HFFc6 (cell line): ENCODE data around the gene CDC42BPA. TPM values are rescaled to one million over a fixed set of nuclear protein-coding genes. Genes with fewer than 3 reads are reported as not detected.
A peak's percentile ranks its signal among the peaks of the same experiment; 100 is the strongest.
"Not testable (repeated sequence)": the region's sequence is repeated elsewhere in the genome, so short reads cannot be mapped to it uniquely, and the experiment has no call there.

Source experiments
- DNase-seq: peaks from one replicate; pipeline ENCODE4 v3.0.0-alpha.2; 2018
- H3K27ac Mint-ChIP-seq: 2 replicates; pipeline ENCODE4 v1.8.0; 2020; ENCODE audit warnings: mild to moderate bottlenecking, mixed read lengths
- H3K27me3 Mint-ChIP-seq: 2 replicates; pipeline ENCODE4 v1.8.0; 2021; ENCODE audit warnings: mild to moderate bottlenecking, moderate library complexity, mixed read lengths; ENCODE audit not compliant: insufficient read depth
- H3K36me3 Mint-ChIP-seq: 2 replicates; pipeline ENCODE4 v1.8.0; 2021; ENCODE audit warnings: low read depth, mixed read lengths
- H3K4me1 Mint-ChIP-seq: 2 replicates; pipeline ENCODE4 v1.8.0; 2020; ENCODE audit warnings: low read depth, mixed read lengths
- H3K4me3 Mint-ChIP-seq: 2 replicates; pipeline ENCODE4 v1.8.0; 2020; ENCODE audit warnings: mild to moderate bottlenecking, moderate library complexity, mixed read lengths
- H3K9me3 Mint-ChIP-seq: 2 replicates; pipeline ENCODE4 v1.8.0; 2020; ENCODE audit warnings: mild to moderate bottlenecking, mixed read lengths
- CTCF ChIP-seq: fragments of 200-600 bp; sonication (generic); IDR thresholded peaks from 2 replicates; pipeline ENCODE4 v1.5.0; 2021; ENCODE audit warnings: antibody characterized with exemption, mild to moderate bottlenecking
- total RNA-seq, 6 experiments: library from RNA; stranded (reverse); fragmentation: NEBNext Ultra II Directional; extraction: Animal tissue kit (Norgen Biotek cat#: 25700); gene quantifications; 2 replicates in 1 of 6; 3 replicates in 5 of 6; pipeline ENCODE4 v1.2.3, GENCODE V29; 2021

CDC42BPA gene
- total RNA-seq, 6 experiments from 2014 or later: 32.8 to 37.8 (median 35.8) TPM

- no peaks in the 10 kb centered on the region for H3K36me3 Mint-ChIP-seq
- H3K27me3 Mint-ChIP-seq: peaks cover 2% of the 10 kb centered on the region
- H3K9me3 Mint-ChIP-seq: no peaks in the 10 kb centered on the region
- no peak for DNase-seq
- H3K4me1 Mint-ChIP-seq: peaks cover 47% of the 10 kb centered on the region
- no peak overlapping the region for H3K27ac Mint-ChIP-seq
- no peak overlapping the region for H3K4me3 Mint-ChIP-seq
- no peak for TF ChIP-seq CTCF
Measured at GRCh38 chr1:227355542-227356245, 37.4 kb upstream of the CDC42BPA start.

GRCh38 chr1:227353186-227353585 lies 34.9 kb upstream of the CDC42BPA start:
- H3K4me3 Mint-ChIP-seq: no peak overlapping the region
- DNase-seq: no peak
- no peak overlapping the region for H3K27ac Mint-ChIP-seq

GRCh38 chr1:227352164-227352563 lies 33.9 kb upstream of the CDC42BPA start:
- H3K9me3 Mint-ChIP-seq, H3K27me3 Mint-ChIP-seq, H3K36me3 Mint-ChIP-seq, DNase-seq, H3K27ac Mint-ChIP-seq, H3K4me3 Mint-ChIP-seq: not testable (repeated sequence)
- peaks cover 35% of the 10 kb centered on the region for H3K4me1 Mint-ChIP-seq

More at GRCh38 chr1:227353186-227353585, 34.9 kb upstream of the CDC42BPA start:
- TF ChIP-seq CTCF: no peak
- peaks cover 46% of the 10 kb centered on the region for H3K4me1 Mint-ChIP-seq
- peaks cover 2% of the 10 kb centered on the region for H3K27me3 Mint-ChIP-seq
- H3K36me3 Mint-ChIP-seq: no peaks in the 10 kb centered on the region
- no peaks in the 10 kb centered on the region for H3K9me3 Mint-ChIP-seq

GRCh38 chr1:227351443-227351842 lies 33.2 kb upstream of the CDC42BPA start:
- H3K9me3 Mint-ChIP-seq: no peaks in the 10 kb centered on the region
- H3K36me3 Mint-ChIP-seq: no peaks in the 10 kb centered on the region
- no peak for TF ChIP-seq CTCF
- H3K4me3 Mint-ChIP-seq: no peak overlapping the region
- peaks cover 2% of the 10 kb centered on the region for H3K27me3 Mint-ChIP-seq
- no peak overlapping the region for H3K27ac Mint-ChIP-seq
- peaks cover 28% of the 10 kb centered on the region for H3K4me1 Mint-ChIP-seq
- DNase-seq: peak; percentile 8

GRCh38 chr1:227349967-227350366 lies 31.7 kb upstream of the CDC42BPA start:
- Mint-ChIP-seq H3K4me3 (no peak overlapping the region), H3K36me3 (no peaks in the 10 kb centered on the region)

More at GRCh38 chr1:227349967-227350366, 31.7 kb upstream of the CDC42BPA start:
- DNase-seq: no peak
- Mint-ChIP-seq H3K27me3 (peaks cover 2% of the 10 kb centered on the region), H3K9me3 (no peaks in the 10 kb centered on the region), H3K27ac (no peak overlapping the region), H3K4me1 (peaks cover 23% of the 10 kb centered on the region)
- no peak for TF ChIP-seq CTCF
